Left lung (tissue), 10 donors: ENCODE data around the gene EPHB1. TPM values are rescaled to one million over a fixed set of nuclear protein-coding genes. Genes with fewer than 3 reads are reported as not detected.
"Not testable (repeated sequence)": the region's sequence is repeated elsewhere in the genome, so short reads cannot be mapped to it uniquely, and the experiment has no call there.

ENCODE experiments used
- ATAC-seq: fragments of 200-7000 bp; cut with Tn5 transposase; one replicate; pipeline ENCODE4 v1.9.1; 2020; ENCODE audit warnings: moderate library complexity
- DNase-seq, 4 donors: peaks; one replicate each; pipeline ENCODE4 v3.0.0-alpha.2; 2013 to 2020
- H3K27ac ChIP-seq, 2 donors: fragments of 200-600 bp; sonication (generic) in 1 of 2; one replicate each; pipeline versions ENCODE4 v1.5.0 to v1.8.0; 2020 to 2021
- H3K27me3 ChIP-seq, 2 donors: fragments of 200-600 bp; sonication (generic) in 1 of 2; one replicate each; pipeline versions ENCODE4 v1.5.0 to v1.8.0; 2020 to 2021
- H3K36me3 ChIP-seq, 2 donors: fragments of 200-600 bp; sonication (generic) in 1 of 2; one replicate each; pipeline versions ENCODE4 v1.5.0 to v1.8.0; 2020 to 2021
- H3K4me1 ChIP-seq, 2 donors: fragments of 200-600 bp; one replicate each; pipeline ENCODE4 v1.8.0; 2021
- H3K4me3 ChIP-seq, 2 donors: fragments of 200-600 bp; sonication (generic) in 1 of 2; one replicate each; pipeline versions ENCODE4 v1.5.0 to v1.8.0; 2020 to 2021; ENCODE audit warnings: mild to moderate bottlenecking in 1 of 2
- H3K9me3 ChIP-seq, 2 donors: fragments of 200-600 bp; sonication (generic) in 1 of 2; one replicate each; pipeline versions ENCODE4 v1.5.0 to v1.8.0; 2020 to 2021
- CTCF ChIP-seq, 2 donors: fragments of 200-600 bp; sonication (generic) in 1 of 2; IDR thresholded peaks; one replicate each; pipeline versions ENCODE4 v1.5.0 to v1.8.0; 2021; ENCODE audit warnings: antibody characterized with exemption in 2 of 2
- intact Hi-C, 2 donors: fragments of 100-400 bp; cut with DNase I; formaldehyde crosslinking; loops; one replicate each; pipeline versions ENCODE4 v1.11.2 to v1.14.2; 2022
- polyA plus RNA-seq, 6 donors: library from polyadenylated mRNA; unstranded; fragments of 120-200 nt; gene quantifications; one replicate each; pipeline ENCODE4 v1.2.1, GENCODE V29; 2013; ENCODE audit not compliant: insufficient read length in 6 of 6
- total RNA-seq, 2 donors: library from RNA; stranded (reverse); fragmentation: NEBNext Ultra II Directional; extraction: Animal tissue kit (Norgen Biotek cat#: 25700); gene quantifications; one replicate each; pipeline ENCODE4 v1.2.1, GENCODE V29; 2021
- donor health status: DM: no; HTN: yes; CAD: no.
- donor health status: DM: no; HTN: no; CAD: no.

EPHB1 gene
- total and polyA plus RNA-seq, 8 donors, result 1.1 to 4.3 (median 2.7) TPM

GRCh38 chr3:135226057-135226456 lies 431.0 kb downstream of the EPHB1 start:
- Histone ChIP-seq H3K4me3 (no peak overlapping the region), H3K27ac (no peak overlapping the region), H3K27me3 (no peaks in the 10 kb centered on the region), H3K4me1 (peaks cover 0 to 8% of the 10 kb centered on the region in 2 donors), H3K9me3 (no peaks in the 10 kb centered on the region), H3K36me3 (no peaks in the 10 kb centered on the region)
- DNase-seq, result no peak
- TF ChIP-seq CTCF (IDR thresholded peaks at IDR 0.05), result no peak
- ATAC-seq, result no peak
- intact Hi-C loops, result no loop called here

- intact Hi-C loops, result no loop called here
- TF ChIP-seq CTCF (IDR thresholded peaks at IDR 0.05), result no peak
Measured at GRCh38 chr3:135228201-135228600, 433.1 kb downstream of the EPHB1 start.

GRCh38 chr3:135229018-135229495 lies 434.0 kb downstream of the EPHB1 start:
- ATAC-seq (peak; percentile 82), DNase-seq (peak in 2 of 4 donors; percentile 23 to 61)
- no peak overlapping the region for H3K27ac ChIP-seq
- peaks cover 0 to 8% of the 10 kb centered on the region in 2 donors for H3K4me1 ChIP-seq
- no peaks in the 10 kb centered on the region for H3K36me3 ChIP-seq
- H3K9me3 ChIP-seq, result peaks cover 0 to 5% of the 10 kb centered on the region in 2 donors
- no peak for TF ChIP-seq CTCF (IDR thresholded peaks at IDR 0.05)
- H3K27me3 ChIP-seq, result no peaks in the 10 kb centered on the region
- H3K4me3 ChIP-seq, result no peak overlapping the region
- intact Hi-C loops, result no loop called here

More at GRCh38 chr3:135228201-135228600, 433.1 kb downstream of the EPHB1 start:
- Histone ChIP-seq H3K4me1 (peaks cover 0 to 8% of the 10 kb centered on the region in 2 donors), H3K36me3 (no peaks in the 10 kb centered on the region), H3K27me3 (no peaks in the 10 kb centered on the region), H3K4me3 (no peak overlapping the region), H3K9me3 (no peaks in the 10 kb centered on the region), H3K27ac (no peak overlapping the region)
- no peak for ATAC-seq
- DNase-seq, result no peak

- peaks cover 0 to 5% of the 10 kb centered on the region in 2 donors for H3K9me3 ChIP-seq
- no peak overlapping the region for H3K27ac ChIP-seq
- peak in 1 of 4 donors; percentile 21 for DNase-seq
- ATAC-seq, result no peak
- intact Hi-C loops, result no loop called here
- no peak for TF ChIP-seq CTCF (IDR thresholded peaks at IDR 0.05)
- peaks cover 0 to 8% of the 10 kb centered on the region in 2 donors for H3K4me1 ChIP-seq
- H3K36me3 ChIP-seq, result no peaks in the 10 kb centered on the region
- no peaks in the 10 kb centered on the region for H3K27me3 ChIP-seq
- H3K4me3 ChIP-seq, result no peak overlapping the region
Measured at GRCh38 chr3:135231737-135232136, 436.7 kb downstream of the EPHB1 start.

- Histone ChIP-seq H3K27ac (no peak overlapping the region), H3K4me1 (peaks cover 0 to 8% of the 10 kb centered on the region in 2 donors), H3K4me3 (no peak overlapping the region), H3K27me3 (no peaks in the 10 kb centered on the region), H3K9me3 (peaks cover 0 to 5% of the 10 kb centered on the region in 2 donors), H3K36me3 (no peaks in the 10 kb centered on the region)
- DNase-seq, result no peak
- no peak for ATAC-seq
- no peak for TF ChIP-seq CTCF (IDR thresholded peaks at IDR 0.05)
- intact Hi-C loops, result no loop called here
Measured at GRCh38 chr3:135232226-135232625, 437.2 kb downstream of the EPHB1 start.

- intact Hi-C loops, H3K4me3 ChIP-seq: not testable (repeated sequence)
Measured at GRCh38 chr3:135233476-135233875, 438.4 kb downstream of the EPHB1 start.

More at GRCh38 chr3:135233476-135233875, 438.4 kb downstream of the EPHB1 start:
- not testable (repeated sequence) for H3K4me1 ChIP-seq, DNase-seq, H3K27ac ChIP-seq, H3K9me3 ChIP-seq, H3K36me3 ChIP-seq, H3K27me3 ChIP-seq, ATAC-seq
